SK-N-SH (cell line): Measurements from ENCODE around the gene FAM153A.
"Not testable (repeated sequence)": the region's sequence is repeated elsewhere in the genome, so short reads cannot be mapped to it uniquely, and the experiment has no call there.

Source experiments
- RCOR1 ChIP-seq: fragments of 150-350 bp; IDR thresholded peaks from 2 replicates; pipeline ENCODE4 v1.6.1; 2017; ENCODE audit warnings: antibody characterized with exemption, low read length
- TF ChIP-seq, protein P1 (sequence below): IDR thresholded peaks from 2 replicates; pipeline ENCODE4 v1.4.0; 2012; ENCODE audit warnings: low read depth

DNA sequence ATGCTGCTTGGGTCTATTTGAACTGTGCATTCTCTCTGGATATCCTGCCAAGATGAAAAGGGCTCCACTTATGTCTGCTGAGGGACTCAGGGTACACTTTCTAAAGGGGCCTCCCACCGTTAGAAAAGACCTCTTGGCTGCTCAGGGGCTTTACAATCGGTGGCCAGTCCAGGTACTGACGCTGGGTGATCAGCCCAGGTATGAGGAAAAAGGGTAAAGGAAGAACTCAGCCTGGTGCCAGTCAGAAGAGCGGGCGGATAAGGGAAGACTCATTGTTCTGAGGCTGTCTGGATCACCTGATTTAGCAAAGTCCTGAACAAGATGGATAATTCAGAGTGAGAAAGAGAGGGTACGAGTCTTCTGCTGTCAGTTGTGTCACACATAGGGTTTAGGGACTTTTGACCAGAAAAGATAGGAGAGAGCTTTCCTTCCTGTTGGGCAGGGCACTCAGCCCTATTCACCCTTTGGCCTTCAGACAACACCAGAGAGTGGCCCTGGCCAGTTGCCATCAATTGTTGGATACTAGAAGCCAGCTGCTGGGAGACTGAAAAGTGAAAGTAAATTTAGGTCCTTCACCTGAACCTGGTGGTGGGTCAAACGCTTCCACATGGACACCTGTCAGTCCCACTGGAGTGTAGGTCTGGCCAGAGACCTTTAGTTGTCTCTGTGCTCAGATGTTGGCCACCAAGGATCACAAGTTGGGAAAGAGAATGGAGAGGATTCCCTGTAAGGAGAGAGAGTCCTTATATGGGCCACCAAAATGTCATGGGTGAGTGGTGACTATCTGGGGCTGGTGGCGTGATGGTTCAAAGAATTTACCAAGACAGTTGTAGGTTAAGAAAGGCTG is 88.8 kb downstream of the FAM153A start:
- TF ChIP-seq, protein P1, sequence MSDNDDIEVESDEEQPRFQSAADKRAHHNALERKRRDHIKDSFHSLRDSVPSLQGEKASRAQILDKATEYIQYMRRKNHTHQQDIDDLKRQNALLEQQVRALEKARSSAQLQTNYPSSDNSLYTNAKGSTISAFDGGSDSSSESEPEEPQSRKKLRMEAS: not testable (repeated sequence)
- not testable (repeated sequence) for TF ChIP-seq RCOR1
